GM19467 (cell line): ENCODE results near the gene RP9.
"Not testable (repeated sequence)": the region's sequence is repeated elsewhere in the genome, so short reads cannot be mapped to it uniquely, and the experiment has no call there.

Experiments used
- ATAC-seq: cut with Tn5 transposase; IDR thresholded peaks from one replicate; pipeline ENCODE4 v1.9.1; 2021; ENCODE audit warnings: mild to moderate bottlenecking, moderate library complexity; ENCODE audit not compliant: unreplicated experiment

RP9 gene

DNA sequence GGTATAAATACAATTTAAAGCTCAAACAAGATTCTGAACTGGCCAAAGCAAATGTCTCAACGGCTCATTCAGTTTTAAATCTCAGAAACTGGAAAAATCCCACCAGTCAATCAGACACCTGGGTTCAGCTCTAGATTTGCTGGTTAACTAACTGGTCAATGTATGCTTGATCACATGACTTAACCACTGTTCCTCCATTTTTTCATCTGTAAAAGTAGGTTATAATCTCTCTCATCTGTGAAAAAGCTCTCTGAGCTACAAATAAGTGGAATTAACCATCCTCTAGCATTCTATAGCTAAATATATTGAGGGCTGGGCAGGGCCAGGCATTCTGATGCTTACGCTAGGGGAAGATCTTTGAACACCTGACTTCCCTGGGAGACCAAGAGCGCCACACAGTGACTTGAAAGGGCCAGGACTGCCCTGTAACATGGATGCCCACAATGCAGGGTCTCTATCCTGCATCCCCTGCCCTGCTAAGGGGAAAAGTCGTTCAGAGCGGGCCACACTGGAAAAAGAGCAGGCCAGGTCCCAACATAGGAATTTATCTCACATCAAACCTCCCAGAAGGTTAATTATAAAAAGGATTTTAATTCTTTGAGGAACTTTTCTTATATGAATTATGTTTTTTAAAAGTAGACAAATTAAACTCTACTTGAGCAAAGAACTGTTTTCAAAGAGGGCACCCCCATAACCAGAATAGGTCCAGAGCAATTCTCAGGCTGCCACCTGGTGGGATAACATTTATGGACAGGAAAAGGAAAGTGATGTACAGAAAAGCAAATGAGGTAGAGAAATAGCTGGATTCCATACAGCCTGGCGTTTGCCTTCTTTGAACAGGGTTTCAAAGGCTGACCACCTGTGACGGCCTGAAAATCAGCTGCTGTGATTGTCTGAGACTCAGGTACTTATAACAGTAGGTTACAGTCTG lies 1.8 kb downstream of the RP9 start:
- ATAC-seq = no peak

DNA sequence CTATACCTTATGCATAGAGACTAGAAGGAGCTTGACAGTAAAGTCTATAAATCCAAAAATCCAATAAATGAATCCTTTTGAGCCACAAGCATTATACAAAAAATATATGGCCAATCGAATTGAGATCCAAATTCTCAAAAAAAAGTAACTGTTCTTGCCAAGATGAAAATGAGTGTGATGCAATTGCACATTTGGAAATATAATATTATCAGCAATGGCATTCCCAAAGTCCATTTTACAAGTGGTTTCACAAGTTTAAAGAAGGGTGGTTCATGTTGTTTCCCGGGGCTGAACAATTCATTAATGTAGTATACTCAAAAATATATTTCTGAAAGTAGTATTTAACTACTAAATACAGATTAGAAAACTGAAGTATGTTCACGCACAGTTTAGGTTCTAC lies 7.3 kb downstream of the RP9 start:
- ATAC-seq = no peak

- ATAC-seq = no peak
Observed at GRCh38 chr7:33100770-33101169, 8.4 kb downstream of the RP9 start.

GRCh38 chr7:33099154-33099940 lies 9.9 kb downstream of the RP9 start:
- ATAC-seq = no peak

- ATAC-seq = not testable (repeated sequence)
Observed at GRCh38 chr7:33094745-33095275, 14.4 kb downstream of the RP9 start.

- no peak for ATAC-seq
Observed at GRCh38 chr7:33093266-33093665, 15.9 kb downstream of the RP9 start.

- no peak for ATAC-seq
Observed at GRCh38 chr7:33091641-33092191, 17.5 kb downstream of the RP9 start.

DNA sequence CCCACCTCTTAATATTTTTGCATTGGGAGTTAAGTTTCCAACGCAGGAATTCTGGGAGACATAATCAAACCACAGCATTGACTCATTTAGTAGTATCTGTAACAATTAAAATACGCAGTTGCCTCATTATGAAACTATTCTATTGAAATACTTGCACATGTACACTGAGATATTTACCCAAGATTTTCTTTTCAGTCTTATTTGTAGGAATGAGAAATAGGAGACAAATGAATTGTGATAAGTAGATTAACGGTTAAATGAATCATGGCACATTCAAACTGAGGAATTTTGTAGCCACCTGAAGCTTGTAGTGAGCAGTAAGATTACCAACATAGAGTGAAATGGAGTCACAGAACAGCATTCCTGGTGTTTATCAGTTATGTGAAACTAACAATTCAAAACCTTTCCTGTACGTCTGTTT lies 18.1 kb downstream of the RP9 start:
- no peak for ATAC-seq

DNA sequence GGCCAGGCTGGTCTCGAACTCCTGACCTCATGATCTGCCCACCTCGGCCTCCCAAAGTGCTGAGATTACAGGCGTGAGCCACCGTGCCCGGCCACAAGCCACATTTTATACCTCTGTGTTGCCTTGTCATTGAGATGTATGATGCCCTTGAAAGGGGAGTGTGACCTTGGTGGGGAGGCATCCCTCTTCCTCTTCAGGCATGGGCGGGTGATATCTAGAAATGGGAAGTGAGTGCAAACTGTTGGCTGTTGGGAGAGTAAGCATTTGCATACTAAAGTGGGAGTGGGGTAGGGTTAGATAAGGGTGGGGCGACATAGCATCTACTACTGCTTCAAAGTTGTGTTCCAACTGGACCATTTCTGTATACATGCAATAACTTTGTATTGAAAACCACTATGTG lies 20.1 kb downstream of the RP9 start:
- no peak for ATAC-seq

- ATAC-seq = no peak
Observed at GRCh38 chr7:33087858-33088257, 21.3 kb downstream of the RP9 start.

DNA sequence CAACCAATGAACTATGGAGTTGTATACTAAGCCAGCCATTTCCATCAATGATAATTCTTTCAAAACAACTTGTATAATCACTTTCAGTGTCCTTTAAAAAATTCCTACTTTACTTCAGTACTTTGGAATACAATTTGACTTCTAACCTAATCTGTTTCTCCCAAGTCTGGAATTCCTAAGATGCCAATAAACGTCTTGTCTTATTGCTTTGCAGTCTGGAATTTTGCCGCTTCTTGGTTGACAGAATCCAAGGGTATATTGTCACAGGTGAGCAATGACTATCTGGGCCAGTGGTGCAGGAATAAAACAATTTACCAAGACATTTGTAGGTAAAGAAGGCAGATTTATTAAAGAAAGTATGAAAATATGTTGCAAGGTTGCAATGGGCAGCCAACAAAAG lies 21.8 kb downstream of the RP9 start:
- no peak for ATAC-seq

GRCh38 chr7:33079763-33080690 lies 29.2 kb downstream of the RP9 start:
- ATAC-seq = no peak

GRCh38 chr7:33079096-33079495 lies 30.1 kb downstream of the RP9 start:
- no peak for ATAC-seq

DNA sequence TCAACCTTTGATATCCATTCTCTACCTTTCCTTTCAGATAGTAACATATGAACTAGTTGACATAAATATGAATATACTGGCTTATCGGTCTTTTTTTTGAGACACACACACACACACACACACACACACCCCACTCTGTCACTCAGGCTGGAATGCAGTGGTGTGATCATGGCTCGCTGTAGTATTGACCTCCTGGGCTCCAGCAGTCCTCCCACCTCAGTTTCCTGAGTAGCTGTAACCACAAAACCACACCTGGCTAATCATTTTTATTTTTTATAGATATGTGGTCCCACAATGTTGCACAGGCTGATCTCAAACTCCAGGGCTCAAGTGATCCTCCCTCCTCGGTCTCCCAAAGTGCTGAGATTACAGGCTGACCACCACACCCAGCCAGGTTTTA lies 32.5 kb downstream of the RP9 start:
- peak; percentile 83 for ATAC-seq

GRCh38 chr7:33075818-33076518 lies 33.2 kb downstream of the RP9 start:
- no peak for ATAC-seq

GRCh38 chr7:33073243-33073642 lies 36.0 kb downstream of the RP9 start:
- ATAC-seq = no peak

GRCh38 chr7:33072471-33072870 lies 36.7 kb downstream of the RP9 start:
- ATAC-seq = no peak

DNA sequence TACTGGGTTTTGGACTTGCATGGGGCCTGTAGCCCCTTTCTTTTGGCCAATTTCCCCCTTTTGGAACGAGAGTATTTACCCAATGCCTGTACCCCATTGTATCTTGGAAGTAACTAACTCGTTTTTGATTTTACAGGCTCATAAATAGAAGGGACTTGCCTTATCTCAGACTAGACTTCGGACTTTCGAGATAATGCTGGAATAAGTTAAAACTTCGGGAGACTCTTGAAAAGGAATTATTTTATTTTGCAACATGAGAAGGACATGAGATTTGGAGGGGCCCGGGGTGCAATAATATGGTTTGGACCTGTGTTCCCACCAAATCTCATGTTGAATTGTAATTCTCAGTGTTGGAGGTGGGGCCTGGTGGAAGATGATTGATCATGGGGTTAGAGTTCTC lies 38.4 kb downstream of the RP9 start:
- no peak for ATAC-seq

GRCh38 chr7:33070277-33070676 lies 38.9 kb downstream of the RP9 start:
- no peak for ATAC-seq

- no peak for ATAC-seq
Observed at GRCh38 chr7:33067921-33068320, 41.3 kb downstream of the RP9 start.
